Bronchial epithelial cell (primary cell): ENCODE results near the gene CCDC7. TPM values are rescaled to one million over a fixed set of nuclear protein-coding genes. Genes with fewer than 3 reads are reported as not detected.
A peak's percentile ranks its signal among the peaks of the same experiment; 100 is the strongest.
"Not testable (repeated sequence)": the region's sequence is repeated elsewhere in the genome, so short reads cannot be mapped to it uniquely, and the experiment has no call there.

Experiments
- DNase-seq: peaks from one replicate; pipeline ENCODE4 v3.0.0-alpha.2; 2010; ENCODE audit warnings: low read depth
- FAIRE-seq: peaks from 2 replicates; lab custom pipeline; 2011; peaks lifted over from hg19 to GRCh38; lab: Jason Lieb, UNC
- H3K27me3 ChIP-seq: 2 replicates; pipeline ENCODE4 v1.5.1; 2011; ENCODE audit warnings: low read length; ENCODE audit not compliant: control insufficient read depth, insufficient read depth
- H3K36me3 ChIP-seq: 2 replicates; pipeline ENCODE4 v1.5.1; 2011; ENCODE audit warnings: low read length; ENCODE audit not compliant: control insufficient read depth, insufficient read depth
- H3K4me3 ChIP-seq: 2 replicates; pipeline ENCODE4 v1.5.1; 2011; ENCODE audit warnings: mild to moderate bottlenecking, low read depth, low read length, control low read depth
- CTCF ChIP-seq: IDR thresholded peaks from 2 replicates; pipeline ENCODE4 v1.5.1; 2011; ENCODE audit warnings: mild to moderate bottlenecking, moderate library complexity, low read length, control low read depth, inconsistent platforms; ENCODE audit not compliant: insufficient read depth, severe bottlenecking
- total RNA-seq: library from RNA; depleted of rRNA; stranded (reverse); fragments of >200 nt; gene quantifications from 2 replicates; pipeline ENCODE4 v1.2.1, GENCODE V29; 2014

Gene CCDC7
- total RNA-seq, 1 donor from 2014 or later = 1.8 TPM

- Histone ChIP-seq H3K36me3 (no peaks in the 10 kb centered on the region), H3K4me3 (no peak overlapping the region), H3K27me3 (no peaks in the 10 kb centered on the region)
- DNase-seq (peak; percentile 18), FAIRE-seq (no peak)
- TF ChIP-seq CTCF = no peak
These were observed 285.6 kb downstream of the CCDC7 start for GRCh38 chr10:32731527-32731926.

GRCh38 chr10:32738958-32739357, 293.0 kb downstream of the CCDC7 start:
- no peak overlapping the region for H3K4me3 ChIP-seq
- no peak for TF ChIP-seq CTCF
- DNase-seq = no peak
- FAIRE-seq = no peak
- H3K27me3 ChIP-seq = no peaks in the 10 kb centered on the region
- H3K36me3 ChIP-seq = no peaks in the 10 kb centered on the region

GRCh38 chr10:32744321-32744720, 298.4 kb downstream of the CCDC7 start:
- Histone ChIP-seq H3K4me3 (no peak overlapping the region), H3K27me3 (no peaks in the 10 kb centered on the region), H3K36me3 (no peaks in the 10 kb centered on the region)
- TF ChIP-seq CTCF = no peak
- DNase-seq (peak; percentile 91), FAIRE-seq (no peak)

- DNase-seq (no peak), FAIRE-seq (peak; percentile 73)
- Histone ChIP-seq H3K36me3 (no peaks in the 10 kb centered on the region), H3K4me3 (no peak overlapping the region), H3K27me3 (no peaks in the 10 kb centered on the region)
- TF ChIP-seq CTCF = no peak
These were observed 300.9 kb downstream of the CCDC7 start for GRCh38 chr10:32746869-32747268.

DNA sequence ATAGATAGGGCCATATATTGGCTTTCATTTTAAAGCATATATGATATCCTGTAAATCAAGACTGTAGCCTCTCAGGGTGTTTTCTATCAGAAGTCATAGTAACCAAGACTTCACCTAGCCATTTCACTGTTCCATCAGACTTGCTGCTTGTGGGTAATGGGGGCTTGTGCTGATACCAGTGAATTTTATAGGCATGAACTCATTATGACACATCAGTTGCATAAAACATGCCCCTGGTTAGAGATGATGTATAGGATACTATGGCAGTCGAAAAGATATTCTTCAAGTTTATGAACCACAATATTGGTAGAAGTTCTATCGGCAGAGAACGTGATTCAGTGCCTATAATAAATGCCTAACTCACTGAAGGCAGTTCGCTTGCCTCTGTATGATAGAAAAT, 305.6 kb downstream of the CCDC7 start:
- no peaks in the 10 kb centered on the region for H3K27me3 ChIP-seq
- no peaks in the 10 kb centered on the region for H3K36me3 ChIP-seq
- FAIRE-seq (no peak), DNase-seq (peak; percentile 10)
- TF ChIP-seq CTCF = no peak
- no peak overlapping the region for H3K4me3 ChIP-seq

GRCh38 chr10:32754900-32755299, 309.0 kb downstream of the CCDC7 start:
- not testable (repeated sequence) for H3K36me3 ChIP-seq, DNase-seq, H3K4me3 ChIP-seq, FAIRE-seq, H3K27me3 ChIP-seq
